ENCODE results near the gene CCDC146.

DNA sequence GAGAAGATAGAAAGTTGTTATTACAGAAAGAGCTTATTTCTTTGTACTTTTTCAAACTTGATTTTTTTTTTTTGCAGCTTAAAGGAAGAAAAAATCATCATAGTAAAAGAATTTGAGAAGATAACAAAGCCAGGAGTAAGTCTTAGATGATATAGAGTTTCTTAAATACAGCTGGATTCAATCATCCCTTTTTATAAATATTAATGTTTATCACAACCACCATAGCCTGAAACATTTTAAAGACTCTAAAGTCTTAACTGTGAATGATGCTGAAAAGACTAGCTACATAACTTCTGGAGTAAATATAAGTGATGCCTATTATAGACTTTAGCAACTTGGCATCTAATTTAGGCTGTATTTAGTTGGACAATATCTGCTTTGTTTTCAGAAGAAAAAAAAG lies 132.0 kb downstream of the CCDC146 start:
- TF ChIP-seq, protein P1, sequence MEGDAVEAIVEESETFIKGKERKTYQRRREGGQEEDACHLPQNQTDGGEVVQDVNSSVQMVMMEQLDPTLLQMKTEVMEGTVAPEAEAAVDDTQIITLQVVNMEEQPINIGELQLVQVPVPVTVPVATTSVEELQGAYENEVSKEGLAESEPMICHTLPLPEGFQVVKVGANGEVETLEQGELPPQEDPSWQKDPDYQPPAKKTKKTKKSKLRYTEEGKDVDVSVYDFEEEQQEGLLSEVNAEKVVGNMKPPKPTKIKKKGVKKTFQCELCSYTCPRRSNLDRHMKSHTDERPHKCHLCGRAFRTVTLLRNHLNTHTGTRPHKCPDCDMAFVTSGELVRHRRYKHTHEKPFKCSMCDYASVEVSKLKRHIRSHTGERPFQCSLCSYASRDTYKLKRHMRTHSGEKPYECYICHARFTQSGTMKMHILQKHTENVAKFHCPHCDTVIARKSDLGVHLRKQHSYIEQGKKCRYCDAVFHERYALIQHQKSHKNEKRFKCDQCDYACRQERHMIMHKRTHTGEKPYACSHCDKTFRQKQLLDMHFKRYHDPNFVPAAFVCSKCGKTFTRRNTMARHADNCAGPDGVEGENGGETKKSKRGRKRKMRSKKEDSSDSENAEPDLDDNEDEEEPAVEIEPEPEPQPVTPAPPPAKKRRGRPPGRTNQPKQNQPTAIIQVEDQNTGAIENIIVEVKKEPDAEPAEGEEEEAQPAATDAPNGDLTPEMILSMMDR (IDR thresholded peaks at IDR 0.05; ENCODE audit: insufficient read depth, low read length, poor library complexity, severe bottlenecking) = no peak
- TF ChIP-seq EZH2phosphoT487 (conservative IDR thresholded peaks at IDR 0.05; ENCODE audit: low read length) = no peak
